ENCODE measurements around the gene KLRC1.
"Not testable (repeated sequence)": the region's sequence is repeated elsewhere in the genome, so short reads cannot be mapped to it uniquely, and the experiment has no call there.

- not testable (repeated sequence) for TF ChIP-seq CTCF, POLR2A, POLR2AphosphoS5 (IDR thresholded peaks at IDR 0.05)
Observed at GRCh38 chr12:10424260-10424899, 28.8 kb downstream of the KLRC1 start.

Data from stomach (tissue), 4 donors.